WTC11 (cell line): ENCODE measurements around the gene CTDSP2. TPM values are rescaled to one million over a fixed set of nuclear protein-coding genes. Genes with fewer than 3 reads are reported as not detected.

ENCODE experiments used
- ATAC-seq: fragments of 200-7000 bp; cut with Tn5 transposase; 2 replicates; pipeline ENCODE4 v1.10.0; 2021; ENCODE audit warnings: mild to moderate bottlenecking, moderate library complexity
- CTCF ChIA-PET: fragments of 300-600 bp; sonication (Branson Sonifier 250); formaldehyde crosslinking; loops from one replicate; lab custom pipeline; 2021; ENCODE audit warnings: antibody characterized with exemption; lab: Charles Lee
- POLR2A ChIA-PET: fragments of 350-600 bp; sonication (Branson Sonifier 250); formaldehyde crosslinking; loops from one replicate; lab custom pipeline; 2021; ENCODE audit warnings: antibody characterized with exemption; lab: Charles Lee
- DNase-seq: peaks from one replicate; pipeline ENCODE4 v3.0.0; 2021; ENCODE audit warnings: low spot score
- H3K27ac Mint-ChIP-seq: 2 replicates; pipeline ENCODE4 v1.8.0; 2021; ENCODE audit warnings: mixed read lengths
- H3K27me3 Mint-ChIP-seq: 2 replicates; pipeline ENCODE4 v1.8.0; 2021; ENCODE audit warnings: low read depth, mild to moderate bottlenecking, moderate library complexity, mixed read lengths
- H3K36me3 Mint-ChIP-seq: 2 replicates; pipeline ENCODE4 v1.8.0; 2021; ENCODE audit warnings: mixed read lengths
- H3K4me1 Mint-ChIP-seq: 2 replicates; pipeline ENCODE4 v1.8.0; 2022; ENCODE audit warnings: mixed read lengths
- H3K4me3 Mint-ChIP-seq: 2 replicates; pipeline ENCODE4 v1.8.0; 2021; ENCODE audit warnings: mild to moderate bottlenecking, moderate library complexity, mixed read lengths
- H3K9me3 Mint-ChIP-seq: 2 replicates; pipeline ENCODE4 v1.8.0; 2021; ENCODE audit warnings: mixed read lengths
- FOXJ3 ChIP-seq: sonication (generic); formaldehyde crosslinking; IDR thresholded peaks from 2 replicates; pipeline ENCODE4 v1.9.0; 2021; ENCODE audit warnings: missing genetic modification reagents, mild to moderate bottlenecking, borderline replicate concordance
- GABPB1 ChIP-seq: sonication (generic); formaldehyde crosslinking; IDR thresholded peaks from 2 replicates; pipeline ENCODE4 v1.8.1; 2023; ENCODE audit warnings: mild to moderate bottlenecking, missing genetic modification reagents
- IRF2 ChIP-seq: sonication (generic); formaldehyde crosslinking; IDR thresholded peaks from 2 replicates; pipeline ENCODE4 v1.8.0; 2022; ENCODE audit warnings: low read depth, missing genetic modification reagents, borderline replicate concordance
- MYBL2 ChIP-seq: sonication (generic); formaldehyde crosslinking; IDR thresholded peaks from 2 replicates; pipeline ENCODE4 v1.8.1; 2023; ENCODE audit warnings: mild to moderate bottlenecking, moderate library complexity, missing genetic modification reagents
- PRDM15 ChIP-seq: sonication (generic); formaldehyde crosslinking; IDR thresholded peaks from 2 replicates; pipeline ENCODE4 v1.8.0; 2022; ENCODE audit warnings: missing genetic modification reagents
- SOX15 ChIP-seq: fragments of 250-450 bp; sonication (Bioruptor Pico); IDR thresholded peaks from 2 replicates; pipeline ENCODE4 v1.9.0; 2021; ENCODE audit warnings: mild to moderate bottlenecking
- SP1 ChIP-seq: sonication (generic); formaldehyde crosslinking; conservative IDR thresholded peaks from 2 replicates; pipeline ENCODE4 v1.8.1; 2022; ENCODE audit warnings: missing genetic modification reagents
- TCF7 ChIP-seq: sonication (generic); formaldehyde crosslinking; IDR thresholded peaks from 2 replicates; pipeline ENCODE4 v1.8.0; 2022; ENCODE audit warnings: mild to moderate bottlenecking, low read depth, missing genetic modification reagents, moderate library complexity
- TEAD4 ChIP-seq: sonication (generic); formaldehyde crosslinking; IDR thresholded peaks from 2 replicates; pipeline ENCODE4 v1.8.0; 2022; ENCODE audit warnings: mild to moderate bottlenecking, missing genetic modification reagents
- ZNF121 ChIP-seq: sonication (generic); formaldehyde crosslinking; IDR thresholded peaks from 2 replicates; pipeline ENCODE4 v1.8.0; 2023; ENCODE audit warnings: missing genetic modification reagents
- total RNA-seq: library from RNA; stranded (reverse); gene quantifications from 3 replicates; pipeline ENCODE4 v1.2.3, GENCODE V29; 2021
- TF ChIP-seq, protein P1 (sequence below): sonication (generic); formaldehyde crosslinking; IDR thresholded peaks from 2 replicates; pipeline ENCODE4 v1.8.1; 2022; ENCODE audit warnings: missing genetic modification reagents, borderline replicate concordance
- TF ChIP-seq, protein P2 (sequence below): sonication (generic); formaldehyde crosslinking; IDR thresholded peaks from 2 replicates; pipeline ENCODE4 v1.8.1; 2023; ENCODE audit warnings: mild to moderate bottlenecking, missing genetic modification reagents
- TF ChIP-seq, protein P3 (sequence below): sonication (generic); formaldehyde crosslinking; IDR thresholded peaks from 2 replicates; pipeline ENCODE4 v1.8.1; 2022; ENCODE audit warnings: mild to moderate bottlenecking, missing genetic modification reagents, moderate library complexity, borderline replicate concordance
- TF ChIP-seq, protein P4 (sequence below): sonication (generic); formaldehyde crosslinking; IDR thresholded peaks from 2 replicates; pipeline ENCODE4 v1.8.1; 2023; ENCODE audit warnings: mild to moderate bottlenecking, missing genetic modification reagents

CTDSP2 gene
- total RNA-seq, 1 experiment from 2014 or later: 122 TPM

GRCh38 chr12:57849035-57849434 is 2.5 kb upstream of the CTDSP2 start:
- ATAC-seq (no peak), DNase-seq (no peak)
- H3K36me3 Mint-ChIP-seq: no peaks in the 10 kb centered on the region
- H3K4me1 Mint-ChIP-seq: peaks cover 45% of the 10 kb centered on the region
- POLR2A ChIA-PET: no interaction called here
- H3K9me3 Mint-ChIP-seq: no peaks in the 10 kb centered on the region
- H3K4me3 Mint-ChIP-seq: no peak overlapping the region
- H3K27ac Mint-ChIP-seq: no peak overlapping the region
- TF ChIP-seq TEAD4 (CRISPR knock-in tag) (no peak), PRDM15 (CRISPR knock-in tag) (no peak), ZNF121 (CRISPR knock-in tag) (no peak), MYBL2 (CRISPR knock-in tag) (no peak)
- TF ChIP-seq, protein P1, sequence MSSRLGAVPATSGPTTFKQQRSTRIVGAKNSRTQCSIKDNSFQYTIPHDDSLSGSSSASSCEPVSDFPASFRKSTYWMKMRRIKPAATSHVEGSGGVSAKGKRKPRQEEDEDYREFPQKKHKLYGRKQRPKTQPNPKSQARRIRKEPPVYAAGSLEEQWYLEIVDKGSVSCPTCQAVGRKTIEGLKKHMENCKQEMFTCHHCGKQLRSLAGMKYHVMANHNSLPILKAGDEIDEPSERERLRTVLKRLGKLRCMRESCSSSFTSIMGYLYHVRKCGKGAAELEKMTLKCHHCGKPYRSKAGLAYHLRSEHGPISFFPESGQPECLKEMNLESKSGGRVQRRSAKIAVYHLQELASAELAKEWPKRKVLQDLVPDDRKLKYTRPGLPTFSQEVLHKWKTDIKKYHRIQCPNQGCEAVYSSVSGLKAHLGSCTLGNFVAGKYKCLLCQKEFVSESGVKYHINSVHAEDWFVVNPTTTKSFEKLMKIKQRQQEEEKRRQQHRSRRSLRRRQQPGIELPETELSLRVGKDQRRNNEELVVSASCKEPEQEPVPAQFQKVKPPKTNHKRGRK (CRISPR knock-in tag): no peak
- TF ChIP-seq, protein P2, sequence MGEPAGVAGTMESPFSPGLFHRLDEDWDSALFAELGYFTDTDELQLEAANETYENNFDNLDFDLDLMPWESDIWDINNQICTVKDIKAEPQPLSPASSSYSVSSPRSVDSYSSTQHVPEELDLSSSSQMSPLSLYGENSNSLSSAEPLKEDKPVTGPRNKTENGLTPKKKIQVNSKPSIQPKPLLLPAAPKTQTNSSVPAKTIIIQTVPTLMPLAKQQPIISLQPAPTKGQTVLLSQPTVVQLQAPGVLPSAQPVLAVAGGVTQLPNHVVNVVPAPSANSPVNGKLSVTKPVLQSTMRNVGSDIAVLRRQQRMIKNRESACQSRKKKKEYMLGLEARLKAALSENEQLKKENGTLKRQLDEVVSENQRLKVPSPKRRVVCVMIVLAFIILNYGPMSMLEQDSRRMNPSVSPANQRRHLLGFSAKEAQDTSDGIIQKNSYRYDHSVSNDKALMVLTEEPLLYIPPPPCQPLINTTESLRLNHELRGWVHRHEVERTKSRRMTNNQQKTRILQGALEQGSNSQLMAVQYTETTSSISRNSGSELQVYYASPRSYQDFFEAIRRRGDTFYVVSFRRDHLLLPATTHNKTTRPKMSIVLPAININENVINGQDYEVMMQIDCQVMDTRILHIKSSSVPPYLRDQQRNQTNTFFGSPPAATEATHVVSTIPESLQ: no peak
- TF ChIP-seq, protein P3, sequence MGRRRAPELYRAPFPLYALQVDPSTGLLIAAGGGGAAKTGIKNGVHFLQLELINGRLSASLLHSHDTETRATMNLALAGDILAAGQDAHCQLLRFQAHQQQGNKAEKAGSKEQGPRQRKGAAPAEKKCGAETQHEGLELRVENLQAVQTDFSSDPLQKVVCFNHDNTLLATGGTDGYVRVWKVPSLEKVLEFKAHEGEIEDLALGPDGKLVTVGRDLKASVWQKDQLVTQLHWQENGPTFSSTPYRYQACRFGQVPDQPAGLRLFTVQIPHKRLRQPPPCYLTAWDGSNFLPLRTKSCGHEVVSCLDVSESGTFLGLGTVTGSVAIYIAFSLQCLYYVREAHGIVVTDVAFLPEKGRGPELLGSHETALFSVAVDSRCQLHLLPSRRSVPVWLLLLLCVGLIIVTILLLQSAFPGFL: no peak
- CTCF ChIA-PET: interaction anchor here (1.1 to 1.3 kb wide), 2 partner anchors 15 to 40 kb away, joined by 3 read pairs; no protein-coding TSS in a partner anchor
- peaks cover 19% of the 10 kb centered on the region for H3K27me3 Mint-ChIP-seq

- DNase-seq (no peak), ATAC-seq (no peak)
- Mint-ChIP-seq H3K4me1 (peaks cover 45% of the 10 kb centered on the region), H3K27ac (peak overlapping the region; percentile 21; the same call in 1 of the 2 replicates), H3K4me3 (no peak overlapping the region), H3K36me3 (no peaks in the 10 kb centered on the region), H3K9me3 (no peaks in the 10 kb centered on the region), H3K27me3 (peaks cover 19% of the 10 kb centered on the region)
- TF ChIP-seq SOX15 (CRISPR knock-in tag) (no peak), TCF7 (CRISPR knock-in tag) (no peak), IRF2 (no peak), FOXJ3 (CRISPR knock-in tag) (no peak), SP1 (CRISPR knock-in tag) (no peak), GABPB1 (CRISPR knock-in tag) (no peak)
- TF ChIP-seq, protein P4, sequence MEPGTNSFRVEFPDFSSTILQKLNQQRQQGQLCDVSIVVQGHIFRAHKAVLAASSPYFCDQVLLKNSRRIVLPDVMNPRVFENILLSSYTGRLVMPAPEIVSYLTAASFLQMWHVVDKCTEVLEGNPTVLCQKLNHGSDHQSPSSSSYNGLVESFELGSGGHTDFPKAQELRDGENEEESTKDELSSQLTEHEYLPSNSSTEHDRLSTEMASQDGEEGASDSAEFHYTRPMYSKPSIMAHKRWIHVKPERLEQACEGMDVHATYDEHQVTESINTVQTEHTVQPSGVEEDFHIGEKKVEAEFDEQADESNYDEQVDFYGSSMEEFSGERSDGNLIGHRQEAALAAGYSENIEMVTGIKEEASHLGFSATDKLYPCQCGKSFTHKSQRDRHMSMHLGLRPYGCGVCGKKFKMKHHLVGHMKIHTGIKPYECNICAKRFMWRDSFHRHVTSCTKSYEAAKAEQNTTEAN: no peak
- POLR2A ChIA-PET: interaction anchor here (0.8 to 6.9 kb wide), 5 partner anchors 13 to 76 kb away, joined by 5 to 134 read pairs (median 22); partner anchors contain the start of gene METTL1
- CTCF ChIA-PET: interaction anchor here (0.8 to 4.3 kb wide), 8 partner anchors 11 to 93 kb away, joined by 3 to 27 read pairs (median 5); partner anchors contain the start of genes ATP23 and CYP27B1
Measured at GRCh38 chr12:57848208-57848607, 1.7 kb upstream of the CTDSP2 start.
